UCSD-AML1 (cell line): Measurements from ENCODE around the gene CCDC181.
"Not testable (repeated sequence)": the region's sequence is repeated elsewhere in the genome, so short reads cannot be mapped to it uniquely, and the experiment has no call there.

Experiments
- DNase-seq: peaks from one replicate; lab custom pipeline; 2025; ENCODE audit not compliant: unreplicated experiment; lab: John Stamatoyannopoulos, UW

Gene CCDC181

DNA sequence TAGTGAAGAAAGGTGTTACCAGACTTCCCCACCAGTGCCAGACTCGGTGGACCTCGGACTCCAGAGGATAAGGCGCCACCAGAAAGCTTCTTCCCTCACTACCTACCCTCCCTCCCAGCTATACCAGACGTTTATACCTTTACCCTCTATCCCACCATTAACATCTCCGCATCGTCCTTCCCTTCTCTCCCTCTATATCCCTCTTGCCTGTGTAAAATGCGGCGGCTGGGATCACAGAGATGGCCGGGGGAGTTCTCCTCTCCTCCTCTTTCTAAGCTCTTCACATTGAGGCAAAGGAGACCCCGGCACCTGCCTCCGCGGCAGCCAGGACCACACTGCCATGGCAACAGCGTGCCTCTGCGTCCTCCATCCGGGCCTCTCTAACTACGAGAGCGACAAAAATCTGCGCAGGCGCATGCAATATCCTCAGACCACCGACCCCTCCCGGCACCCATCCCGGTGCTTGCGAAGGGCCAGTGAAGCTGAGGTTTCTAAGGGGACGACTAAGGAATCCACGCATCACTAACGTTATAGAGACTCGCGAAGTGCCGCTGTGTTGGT lies at the start of gene CCDC181:
Gene CCDC181, minus strand, starts transcription at position 394 of the 561 bp plus-strand sequence. CDS start 2,547 bp downstream, outside the sequence.
- DNase-seq = no peak

DNA sequence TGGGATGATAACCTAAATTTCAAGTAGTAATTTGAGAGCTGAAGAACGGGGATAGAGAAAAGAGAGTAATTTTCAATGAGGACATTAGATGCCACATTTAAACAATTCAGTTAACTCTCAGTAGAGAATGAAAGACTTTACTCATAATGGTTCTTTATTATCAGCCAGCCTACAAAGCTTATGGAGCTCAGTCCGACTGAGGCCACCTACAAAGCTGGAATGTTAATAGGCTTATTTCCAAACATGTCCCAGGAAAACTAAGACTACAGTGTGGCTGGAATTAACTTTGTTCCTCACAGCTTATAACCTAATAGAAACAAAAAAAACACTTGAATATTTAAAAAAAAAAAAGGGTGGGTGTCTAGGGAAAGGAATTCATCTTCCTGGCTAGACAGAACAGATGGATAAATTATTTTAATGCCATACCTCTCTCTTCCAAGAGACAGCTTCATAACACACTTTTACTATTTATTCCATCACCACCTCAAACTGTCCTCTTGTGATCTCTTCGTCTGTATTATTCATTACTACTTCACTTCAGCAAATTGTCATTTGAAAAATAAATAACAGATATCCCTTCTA lies 48.6 kb upstream of the CCDC181 start:
- no peak for DNase-seq

DNA sequence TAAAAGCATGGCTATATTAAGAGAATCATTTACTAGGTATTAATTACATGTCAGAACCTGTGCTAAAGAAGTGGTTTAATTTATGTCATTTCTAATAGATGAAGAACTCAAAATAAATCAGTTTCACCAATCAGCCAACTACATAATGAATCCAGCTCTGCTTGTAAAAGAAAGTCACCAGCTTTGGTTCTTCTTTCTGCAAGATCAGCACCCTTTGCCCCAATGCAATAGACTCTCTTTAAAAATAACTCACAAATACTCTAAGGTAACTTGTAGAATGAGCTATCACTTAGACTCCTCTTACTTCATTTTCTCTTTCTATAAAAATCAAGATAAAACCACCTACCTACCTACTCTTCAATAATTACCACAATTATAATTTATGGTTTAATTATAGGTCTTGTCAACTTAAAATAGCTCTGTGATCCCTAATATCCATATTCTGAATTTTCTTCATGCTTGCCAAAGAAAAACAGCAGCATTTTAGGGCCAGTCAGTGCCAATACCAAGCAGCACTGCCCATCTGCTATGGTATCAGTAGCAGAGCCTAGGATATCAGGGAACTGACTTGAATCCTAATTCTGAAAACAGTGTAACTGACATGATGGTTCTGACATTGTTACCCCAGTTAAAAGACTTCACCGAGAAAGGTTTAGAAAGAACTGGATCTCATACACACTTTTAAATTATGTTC lies 47.2 kb upstream of the CCDC181 start:
- no peak for DNase-seq

DNA sequence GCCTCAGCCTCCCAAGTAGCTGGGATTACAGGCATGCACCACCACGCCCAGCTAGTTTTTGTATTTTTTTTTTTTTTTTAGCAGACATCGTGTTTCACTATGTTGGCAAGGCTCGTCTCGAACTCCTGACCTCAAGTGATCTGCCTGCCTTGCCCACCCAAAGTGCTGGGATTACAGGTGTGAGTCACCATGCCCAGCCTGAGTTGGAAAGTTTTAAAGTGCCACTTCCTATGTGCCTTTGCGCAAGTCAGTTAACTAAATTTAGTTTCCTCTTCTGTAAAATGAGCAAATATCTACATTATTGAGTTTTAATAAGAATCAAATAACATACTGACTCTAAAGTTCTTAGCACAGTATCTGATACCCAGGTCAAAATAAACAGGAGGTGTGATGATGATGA lies 46.1 kb upstream of the CCDC181 start:
- no peak for DNase-seq

DNA sequence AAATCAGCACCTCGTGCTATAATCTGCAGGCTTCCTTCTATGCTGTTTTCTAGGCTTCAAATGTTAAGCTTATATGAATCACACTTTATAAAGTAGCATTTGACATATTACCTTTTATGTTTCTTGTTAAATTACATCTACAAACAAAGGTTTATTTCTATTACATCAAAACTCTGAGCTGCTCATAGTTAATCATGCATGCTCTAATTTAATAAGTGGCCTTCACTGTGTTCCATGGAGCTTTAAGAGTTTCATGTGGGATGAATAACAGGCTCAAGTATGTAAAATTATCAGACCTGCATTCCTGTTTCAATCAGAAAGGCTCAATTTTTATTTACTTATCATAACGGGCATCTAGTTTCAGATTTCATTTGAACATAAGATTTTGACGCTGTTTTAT lies 45.5 kb upstream of the CCDC181 start:
- DNase-seq = no peak

DNA sequence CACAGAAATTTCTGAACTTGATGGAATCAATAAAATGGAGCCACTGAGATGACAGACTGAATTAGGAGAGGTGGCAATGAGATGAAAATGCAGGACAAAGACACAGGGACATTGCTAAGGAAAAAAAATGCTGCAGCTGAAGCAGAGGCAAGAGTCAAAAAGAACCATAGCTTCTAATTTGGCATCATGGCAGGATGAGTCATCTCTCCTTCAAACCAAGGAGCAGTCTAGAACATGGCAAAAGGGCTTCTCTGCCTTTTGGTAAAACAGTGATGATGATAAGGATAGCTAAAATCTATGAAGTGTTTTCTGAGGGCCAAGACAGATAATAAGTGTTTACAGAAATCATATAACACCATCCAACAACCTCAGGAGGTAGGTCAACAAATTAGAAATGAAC lies 41.7 kb upstream of the CCDC181 start:
- no peak for DNase-seq

DNA sequence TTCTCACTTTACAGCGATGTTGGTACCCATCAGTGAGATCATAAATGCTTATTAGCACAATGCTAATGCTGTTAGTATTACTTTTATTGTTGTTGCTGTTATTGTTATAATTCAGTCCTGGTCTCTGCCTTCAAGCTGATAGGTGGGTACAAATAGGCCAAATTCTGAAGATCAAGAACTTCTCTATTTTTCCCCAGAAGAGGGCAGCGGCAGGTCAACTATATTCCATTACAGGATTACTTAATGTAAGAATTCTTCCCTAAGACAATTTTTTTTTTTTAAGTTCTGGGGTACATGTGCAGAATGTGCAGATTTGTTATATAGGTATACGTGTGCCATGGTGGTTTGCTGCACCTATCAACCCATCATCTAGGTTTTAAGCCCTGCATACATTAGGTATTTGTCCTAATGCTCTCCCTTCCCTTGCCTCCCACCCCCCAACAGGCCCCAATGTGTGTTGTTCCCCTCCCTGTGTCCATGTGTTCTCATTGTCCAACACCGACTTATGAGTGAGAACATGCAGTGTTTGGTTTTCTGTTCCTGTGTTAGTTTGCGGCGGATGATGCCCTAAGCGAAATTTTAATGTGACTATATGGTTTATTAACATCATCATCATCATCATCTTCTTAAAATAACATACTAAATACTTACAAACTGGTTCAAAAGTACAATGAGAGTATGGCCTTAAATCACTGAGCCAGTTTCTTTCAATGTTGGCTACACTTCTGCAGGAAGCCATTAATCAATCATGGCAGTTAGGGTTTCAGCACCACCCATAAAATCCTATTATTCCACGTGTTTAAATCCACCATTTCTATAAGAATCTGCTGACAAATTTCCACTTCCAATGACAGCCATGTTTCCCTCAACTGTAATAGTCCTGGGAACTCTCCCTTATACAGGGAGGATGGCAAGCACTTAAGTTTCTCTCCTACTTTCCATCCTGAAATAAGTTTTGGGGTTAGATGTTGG lies 39.3 kb upstream of the CCDC181 start:
- no peak for DNase-seq

DNA sequence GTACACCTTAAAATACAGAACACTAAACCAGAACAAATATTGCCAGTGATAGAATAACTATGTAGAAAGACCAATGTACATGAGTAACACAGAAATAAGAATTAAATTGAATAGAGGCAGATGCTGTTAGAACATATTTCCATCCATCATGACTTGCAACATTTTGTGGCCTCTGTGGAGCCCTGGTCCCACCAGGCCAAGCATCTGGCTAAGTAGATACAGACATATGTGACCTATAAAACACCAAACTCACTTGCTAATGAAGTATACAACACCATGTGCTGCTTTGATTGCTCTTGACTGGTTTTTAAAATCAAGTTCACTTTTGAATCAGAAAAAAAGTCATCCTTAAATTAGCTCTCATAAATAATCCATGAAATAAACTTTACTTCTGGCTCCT lies 38.0 kb upstream of the CCDC181 start:
- DNase-seq = no peak

DNA sequence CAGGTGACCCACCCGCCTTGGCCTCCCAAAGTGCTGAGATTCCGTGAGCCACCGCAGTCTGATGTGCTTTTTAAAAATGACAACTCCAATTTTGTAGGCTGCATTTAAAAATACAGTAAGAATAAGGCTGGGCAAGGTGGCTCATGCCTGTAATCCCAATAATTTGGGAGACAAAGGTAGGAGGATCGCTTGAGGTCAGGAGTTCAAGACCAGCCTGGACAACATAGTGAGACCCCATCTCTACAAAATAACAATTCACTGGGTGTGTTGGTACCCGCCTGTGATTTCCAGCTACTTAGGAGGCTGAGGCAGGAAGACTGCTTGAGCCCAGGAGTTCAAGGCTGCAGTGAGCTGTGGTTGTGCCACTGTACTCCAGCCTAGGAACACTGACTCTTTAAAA lies 35.1 kb upstream of the CCDC181 start:
- DNase-seq = no peak

DNA sequence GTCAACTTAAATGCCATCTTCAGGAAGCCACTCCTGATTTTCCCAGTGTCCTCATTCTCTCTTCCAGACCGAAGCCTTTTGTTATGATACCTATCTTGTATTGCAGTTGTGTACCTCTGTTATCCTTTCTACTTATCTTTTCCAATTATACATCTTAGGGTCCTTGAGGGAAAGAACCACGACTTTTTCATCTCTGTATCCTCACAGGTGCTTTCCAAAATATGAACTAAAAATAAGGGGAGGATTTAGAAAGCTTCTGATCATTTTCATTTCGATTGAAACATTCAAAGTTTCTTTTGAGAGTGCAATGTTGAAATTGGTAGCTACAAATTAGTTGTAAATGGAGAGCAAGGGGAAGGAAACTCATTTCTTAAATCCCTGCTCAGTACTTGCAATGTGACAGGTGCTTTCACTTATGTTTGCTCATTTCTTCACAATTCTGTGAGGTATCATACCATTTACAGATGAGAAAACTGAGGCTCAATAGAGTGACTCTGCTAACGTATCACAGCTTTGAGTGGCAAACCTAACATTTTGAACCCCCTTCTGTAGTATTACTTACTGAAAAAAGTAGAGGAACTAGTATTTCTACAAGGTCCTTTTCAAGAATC lies 34.2 kb upstream of the CCDC181 start:
- DNase-seq = no peak

DNA sequence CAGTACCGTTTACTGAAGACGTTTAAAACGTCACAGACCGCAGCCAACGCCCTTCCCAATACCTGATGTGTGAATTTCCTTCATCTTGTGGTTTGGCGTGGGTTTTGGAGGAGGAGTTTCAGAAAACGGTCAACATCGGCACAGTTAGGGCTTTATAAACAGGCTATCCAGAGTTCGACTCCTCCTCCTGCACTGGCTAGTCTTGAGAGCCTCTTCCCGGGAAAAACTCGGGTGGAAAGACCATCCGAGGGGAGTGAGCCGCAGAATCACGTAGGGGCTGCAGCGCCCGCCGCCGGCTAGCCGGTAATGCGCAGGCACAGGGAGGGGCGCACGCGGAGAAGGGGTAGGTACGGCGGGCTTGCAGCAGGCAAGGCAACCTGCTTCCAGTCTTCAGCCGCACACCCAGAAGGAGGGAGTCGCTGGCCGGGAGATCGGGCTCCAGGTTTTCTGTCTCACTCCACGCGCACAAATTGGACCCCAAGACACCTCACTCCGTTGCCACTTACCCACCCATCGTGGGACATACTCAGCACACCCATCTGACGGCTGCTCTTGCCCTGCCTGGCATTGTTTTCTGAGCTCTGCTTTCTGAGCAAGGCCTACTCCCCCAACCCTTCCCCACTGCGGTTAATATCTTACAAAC lies 33.0 kb upstream of the CCDC181 start:
- DNase-seq = no peak

DNA sequence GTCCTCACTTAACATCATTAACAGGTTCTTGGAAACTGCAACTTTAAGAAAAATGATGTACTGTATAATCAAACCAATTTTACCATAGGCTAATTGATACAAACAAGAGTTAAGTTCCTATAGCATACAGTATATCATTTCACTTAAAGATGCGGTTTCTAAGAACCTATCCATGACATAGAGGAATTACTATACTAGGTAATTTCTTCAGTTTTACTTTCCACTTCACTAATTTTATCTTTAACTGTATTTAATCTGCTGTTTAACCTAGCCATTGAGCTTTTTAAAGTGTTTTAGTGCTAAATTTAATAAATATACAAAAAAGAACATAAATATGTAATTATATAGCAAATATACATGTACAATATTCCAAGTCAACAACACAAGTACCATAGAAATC lies 30.2 kb upstream of the CCDC181 start:
- no peak for DNase-seq

DNA sequence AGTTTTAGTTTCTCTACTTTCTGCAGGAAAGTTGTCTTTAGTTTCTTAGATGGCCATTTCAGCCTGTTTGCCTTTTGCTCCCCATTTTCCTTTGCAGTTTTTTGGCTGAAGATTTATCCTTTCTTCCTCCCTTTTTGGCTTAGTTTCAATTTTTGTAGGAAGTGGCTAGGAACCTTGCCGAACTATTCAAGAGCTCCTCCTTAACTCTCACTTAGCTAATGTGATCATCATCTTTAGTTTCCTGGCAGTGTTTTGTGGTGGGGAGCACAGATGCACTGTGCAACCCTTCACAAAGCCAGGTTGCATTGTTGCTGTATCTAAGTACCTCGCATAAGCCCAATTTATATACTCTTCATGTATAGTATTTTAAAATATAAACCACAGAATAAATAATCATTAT lies 28.8 kb upstream of the CCDC181 start:
- DNase-seq = no peak

DNA sequence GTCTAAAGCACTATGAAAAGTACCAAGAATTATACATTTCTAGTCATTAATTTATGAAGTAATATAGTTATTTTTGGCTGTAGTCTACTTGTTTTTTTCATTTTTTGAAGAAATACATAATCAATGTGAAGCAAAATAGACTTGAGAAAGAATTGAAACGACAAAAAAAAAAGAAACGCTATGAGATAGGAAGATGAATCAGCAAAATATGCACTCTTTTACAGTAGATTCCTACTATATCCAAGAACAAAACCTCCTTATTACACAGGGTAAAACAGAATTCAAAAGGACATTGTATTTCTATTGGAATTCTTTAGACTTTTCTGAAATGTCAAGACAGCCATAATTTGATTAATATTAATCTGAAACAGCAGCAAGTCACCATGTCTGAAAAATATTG lies 25.6 kb upstream of the CCDC181 start:
- DNase-seq = no peak

DNA sequence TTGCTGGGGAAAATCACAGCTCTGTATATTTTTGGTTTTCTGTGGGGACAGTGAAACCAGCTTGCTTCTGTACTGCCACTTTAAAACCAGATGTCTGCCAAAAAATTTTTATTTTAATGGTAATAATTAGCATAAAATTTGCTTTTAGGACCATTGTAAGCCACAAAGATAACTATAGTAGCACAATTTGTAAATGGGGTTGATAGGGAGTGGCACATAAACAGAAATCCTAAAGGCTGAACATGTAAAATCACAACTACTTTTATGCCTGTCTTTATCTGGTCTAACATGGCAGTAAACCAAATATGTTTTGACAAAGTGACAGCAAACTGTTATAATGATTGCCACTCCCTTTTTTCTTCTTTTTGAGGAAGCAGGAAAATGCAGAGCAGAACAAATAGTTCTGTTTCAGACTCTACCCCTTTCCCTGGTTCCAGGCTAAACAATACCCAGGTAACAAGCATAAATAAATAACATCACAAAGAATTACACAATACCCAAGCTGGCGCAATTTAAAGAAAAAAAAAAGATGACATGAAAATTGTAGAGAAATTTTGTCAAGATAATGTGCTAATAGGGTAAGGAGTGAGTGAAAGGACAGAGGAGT lies 24.0 kb upstream of the CCDC181 start:
- no peak for DNase-seq

DNA sequence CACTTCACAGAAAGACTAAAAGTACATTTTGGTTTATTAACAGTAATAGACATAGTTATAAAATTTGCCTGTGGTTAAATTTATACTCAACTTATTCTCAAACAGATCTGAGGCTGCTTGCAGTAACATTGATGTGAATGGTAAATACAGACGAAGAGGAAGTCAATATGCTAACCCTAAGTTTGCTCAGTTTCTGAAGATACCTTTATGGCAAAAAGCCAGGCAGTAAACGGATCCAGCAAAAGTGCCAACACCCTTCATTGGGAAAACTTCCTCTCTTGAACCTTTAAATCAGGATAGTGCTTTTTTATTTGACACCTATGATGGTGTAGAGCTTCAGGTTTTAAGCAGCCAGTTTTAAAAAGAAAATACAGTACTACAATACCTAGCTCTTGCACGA lies 16.6 kb upstream of the CCDC181 start:
- no peak for DNase-seq

DNA sequence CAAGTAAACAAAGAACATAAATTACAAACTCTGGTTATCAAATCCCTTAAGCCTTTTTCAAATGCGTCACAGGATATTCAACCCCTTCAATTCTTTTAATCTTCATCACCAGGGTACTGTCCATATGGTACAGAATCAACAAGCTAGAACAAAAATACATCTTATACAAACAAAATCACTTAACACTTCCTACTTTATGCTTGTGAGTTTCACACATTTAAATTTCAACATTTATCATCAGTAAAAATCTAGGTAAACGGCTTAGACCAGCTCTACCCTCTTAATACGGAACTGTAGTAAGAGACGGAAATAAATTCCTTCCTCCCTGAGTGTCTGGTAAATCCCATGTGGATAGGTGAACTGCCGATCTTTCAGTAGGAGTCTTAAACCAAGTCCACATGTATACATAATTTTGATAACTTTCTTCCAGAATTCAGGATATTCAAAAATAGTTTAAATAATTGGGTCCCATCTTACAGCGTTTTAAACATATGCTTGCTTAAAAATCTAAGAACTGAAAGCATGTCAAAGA lies 1.0 kb downstream of the CCDC181 start:
- no peak for DNase-seq

DNA sequence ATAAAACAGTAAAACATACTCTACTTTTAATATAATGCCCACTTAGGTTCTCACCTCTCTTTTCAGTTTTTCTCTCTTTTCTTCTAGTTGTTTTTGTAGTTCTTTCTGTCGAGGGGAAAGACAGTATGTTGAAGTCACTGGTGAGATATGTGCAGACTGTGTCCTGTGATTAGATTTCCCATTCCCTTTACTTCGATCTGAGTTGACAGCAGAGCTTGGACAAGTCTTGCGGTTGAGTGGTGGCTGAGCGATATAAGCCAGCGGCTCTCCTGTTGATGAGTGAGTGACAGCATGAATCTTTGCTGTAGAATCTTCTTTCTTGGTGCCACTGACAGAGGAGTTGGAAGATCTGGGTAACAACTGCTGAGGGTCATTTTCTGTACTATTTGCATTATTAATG lies 6.0 kb downstream of the CCDC181 start:
- DNase-seq = no peak

DNA sequence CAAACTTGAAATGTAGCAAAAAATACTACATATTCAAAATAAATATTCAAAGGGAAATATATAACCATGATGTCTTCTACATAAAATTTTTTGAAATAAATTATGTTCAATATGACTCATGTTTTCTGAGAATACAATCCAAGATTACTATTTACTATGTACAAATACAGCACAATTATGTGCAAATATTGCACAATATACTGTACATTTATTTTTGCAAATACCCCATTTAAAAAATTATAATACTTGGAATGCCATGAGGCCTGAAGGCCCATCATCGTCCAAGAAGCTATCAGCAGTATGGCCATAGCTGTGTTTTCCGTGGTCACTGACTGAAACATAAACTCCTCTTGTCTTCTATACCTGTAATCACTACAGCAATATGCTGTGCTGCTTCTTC lies 12.3 kb downstream of the CCDC181 start:
- DNase-seq = no peak

DNA sequence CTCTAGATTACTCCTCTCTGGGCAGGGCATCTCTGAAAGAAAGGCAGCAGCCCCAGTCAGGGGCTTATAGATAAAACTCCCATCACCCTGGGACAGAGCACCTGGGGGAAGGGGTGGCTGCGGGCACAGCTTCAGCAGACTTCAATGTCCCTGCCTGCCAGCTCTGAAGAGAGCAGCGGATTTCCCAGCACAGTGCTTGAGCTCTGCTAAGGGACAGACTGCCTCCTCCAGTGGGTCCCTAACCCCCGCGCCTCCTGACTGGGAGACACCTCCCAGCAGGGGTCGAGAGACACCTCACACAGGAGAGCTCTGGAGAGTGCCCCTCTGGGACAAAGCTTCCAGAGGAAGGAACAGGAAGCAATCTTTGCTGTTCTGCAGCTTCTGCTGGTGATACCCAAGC lies 18.9 kb downstream of the CCDC181 start:
- DNase-seq = not testable (repeated sequence)
